Effector memory CD4-positive, alpha-beta T cell (primary cell): ENCODE measurements around the gene MED27.

Source experiments
- DNase-seq, 3 donors: peaks; one replicate each; pipeline ENCODE4 v3.0.0-alpha.2; 2020
- H3K27ac ChIP-seq: 2 replicates; pipeline ENCODE4 v1.7.0; 2013; ENCODE audit warnings: mild to moderate bottlenecking, low read length, moderate library complexity; ENCODE audit not compliant: insufficient read depth, poor library complexity, severe bottlenecking
- H3K27me3 ChIP-seq: replicated peaks from 2 replicates; pipeline ENCODE4 v1.7.0; 2013; ENCODE audit warnings: mild to moderate bottlenecking, low read length; ENCODE audit not compliant: insufficient read depth, control insufficient read depth, poor library complexity, severe bottlenecking
- H3K36me3 ChIP-seq: 2 replicates; pipeline ENCODE4 v1.7.0; 2013; ENCODE audit warnings: mild to moderate bottlenecking, low read length, moderate library complexity; ENCODE audit not compliant: control insufficient read depth, insufficient read depth
- H3K4me1 ChIP-seq: 2 replicates; pipeline ENCODE4 v1.7.0; 2013; ENCODE audit warnings: low read length, mild to moderate bottlenecking; ENCODE audit not compliant: control insufficient read depth, insufficient read depth, poor library complexity, severe bottlenecking
- H3K4me3 ChIP-seq: 2 replicates; pipeline ENCODE4 v1.7.0; 2013; ENCODE audit warnings: low read length, low read depth, mild to moderate bottlenecking; ENCODE audit not compliant: insufficient read depth, poor library complexity, severe bottlenecking
- H3K9me3 ChIP-seq: 2 replicates; pipeline ENCODE4 v1.7.0; 2013; ENCODE audit warnings: mild to moderate bottlenecking, low read length, moderate library complexity; ENCODE audit not compliant: control insufficient read depth

The MED27 gene

GRCh38 chr9:131892162-131892707 is 187.4 kb downstream of the MED27 start:
- Histone ChIP-seq H3K27ac (no peak overlapping the region), H3K4me1 (no peaks in the 10 kb centered on the region), H3K4me3 (no peak overlapping the region), H3K27me3 (no peaks in the 10 kb centered on the region), H3K36me3 (peaks cover 30% of the 10 kb centered on the region), H3K9me3 (no peaks in the 10 kb centered on the region)
- no peak for DNase-seq

- Histone ChIP-seq H3K27me3 (no peaks in the 10 kb centered on the region), H3K9me3 (no peaks in the 10 kb centered on the region), H3K4me1 (no peaks in the 10 kb centered on the region), H3K36me3 (peaks cover 30% of the 10 kb centered on the region), H3K27ac (no peak overlapping the region), H3K4me3 (no peak overlapping the region)
- DNase-seq: no peak
Observed at GRCh38 chr9:131891598-131891997, 188.1 kb downstream of the MED27 start.

DNA sequence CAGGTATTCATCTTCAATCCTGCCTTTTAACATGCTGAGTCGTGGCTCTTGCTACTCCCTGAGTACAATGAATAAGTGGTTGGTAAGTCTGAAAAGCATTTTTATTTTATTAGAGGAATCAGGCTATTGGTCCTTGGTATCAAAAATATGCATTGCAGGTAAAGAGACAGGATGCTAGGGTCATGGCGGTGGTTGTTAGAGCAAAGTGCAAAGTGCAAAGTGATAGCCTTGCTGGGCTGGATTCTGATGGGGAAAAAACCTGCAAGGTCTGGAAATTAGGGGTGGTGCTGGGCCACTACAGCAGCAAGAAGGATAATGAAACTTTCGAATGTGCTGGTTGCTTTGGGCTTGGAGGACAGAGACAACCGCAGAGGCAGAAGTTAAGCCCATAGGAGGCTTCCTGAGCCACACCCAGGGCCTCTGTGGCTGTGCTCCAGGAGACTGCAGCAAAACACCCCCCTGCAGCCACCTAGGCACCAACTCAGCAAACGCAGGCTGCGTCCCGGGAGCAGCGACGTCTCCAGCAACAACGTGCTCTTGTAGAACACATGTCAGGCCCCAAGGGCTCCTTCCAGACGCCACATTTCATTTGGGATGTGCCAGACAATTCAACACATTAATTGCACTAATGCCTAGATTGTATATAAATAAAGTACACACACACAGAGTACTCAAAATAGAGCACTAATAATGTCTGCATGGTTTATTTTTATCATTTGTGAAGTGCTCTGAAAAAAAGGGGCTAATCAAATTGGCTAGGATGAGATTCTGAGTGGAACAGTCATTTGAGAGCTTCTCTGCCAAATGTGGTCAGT is 190.0 kb downstream of the MED27 start:
- H3K36me3 ChIP-seq: peaks cover 30% of the 10 kb centered on the region
- no peak overlapping the region for H3K4me3 ChIP-seq
- no peaks in the 10 kb centered on the region for H3K9me3 ChIP-seq
- no peak for DNase-seq
- no peaks in the 10 kb centered on the region for H3K4me1 ChIP-seq
- no peaks in the 10 kb centered on the region for H3K27me3 ChIP-seq
- no peak overlapping the region for H3K27ac ChIP-seq

- no peak overlapping the region for H3K4me3 ChIP-seq
- H3K27ac ChIP-seq: no peak overlapping the region
- no peaks in the 10 kb centered on the region for H3K27me3 ChIP-seq
- H3K9me3 ChIP-seq: no peaks in the 10 kb centered on the region
- H3K36me3 ChIP-seq: peaks cover 30% of the 10 kb centered on the region
- no peak for DNase-seq
- no peaks in the 10 kb centered on the region for H3K4me1 ChIP-seq
Observed at GRCh38 chr9:131888923-131889322, 190.7 kb downstream of the MED27 start.

DNA sequence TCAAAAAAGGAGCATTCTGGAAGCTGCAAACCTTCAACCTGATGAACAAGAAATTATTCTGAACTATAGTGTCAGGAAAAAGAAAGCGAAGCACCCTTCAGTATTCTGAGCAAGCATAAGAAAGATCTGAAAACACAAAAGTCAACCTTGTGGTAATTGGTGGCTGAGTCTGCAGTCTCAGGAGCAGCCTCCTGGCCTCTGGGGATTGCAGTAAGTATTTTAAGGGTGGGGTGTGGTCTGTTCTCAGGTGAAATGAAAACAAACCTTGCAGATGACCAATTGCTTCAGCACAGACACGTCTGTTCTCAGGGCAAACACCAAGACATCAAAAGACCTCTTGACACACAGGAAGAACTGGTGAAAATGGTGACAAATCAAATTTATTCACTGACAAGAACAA is 192.0 kb downstream of the MED27 start:
- no peak overlapping the region for H3K27ac ChIP-seq

DNA sequence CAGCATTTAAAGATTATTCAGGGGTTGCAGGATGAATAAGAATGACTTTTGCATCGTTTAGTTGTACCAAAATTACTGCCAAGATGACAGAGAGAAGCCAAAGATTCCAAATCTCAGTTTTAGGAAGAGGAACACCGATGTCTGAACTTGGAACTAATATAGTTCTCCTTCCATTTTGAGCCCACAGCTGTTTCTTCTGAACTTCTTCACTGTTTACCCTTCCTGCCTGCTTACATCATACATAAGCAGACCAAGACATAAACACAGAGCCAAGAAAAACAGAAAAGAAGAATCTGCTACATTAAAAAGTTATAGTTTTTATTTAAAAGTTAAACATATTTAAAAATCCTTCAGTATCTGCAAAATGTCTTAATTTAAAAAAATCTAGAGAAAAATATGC is 192.8 kb downstream of the MED27 start:
- no peaks in the 10 kb centered on the region for H3K27me3 ChIP-seq
- H3K4me3 ChIP-seq: no peak overlapping the region
- H3K4me1 ChIP-seq: no peaks in the 10 kb centered on the region
- no peak for DNase-seq
- H3K36me3 ChIP-seq: peaks cover 23% of the 10 kb centered on the region
- H3K9me3 ChIP-seq: no peaks in the 10 kb centered on the region
- no peak overlapping the region for H3K27ac ChIP-seq

More for the DNA sequence above, 192.0 kb downstream of the MED27 start:
- Histone ChIP-seq H3K4me1 (no peaks in the 10 kb centered on the region), H3K9me3 (no peaks in the 10 kb centered on the region), H3K36me3 (peaks cover 29% of the 10 kb centered on the region), H3K27me3 (no peaks in the 10 kb centered on the region), H3K4me3 (no peak overlapping the region)
- DNase-seq: no peak

GRCh38 chr9:131885144-131885609 is 194.5 kb downstream of the MED27 start:
- Histone ChIP-seq H3K4me1 (no peaks in the 10 kb centered on the region), H3K36me3 (peaks cover 7% of the 10 kb centered on the region), H3K4me3 (no peak overlapping the region), H3K27ac (no peak overlapping the region), H3K9me3 (no peaks in the 10 kb centered on the region), H3K27me3 (no peaks in the 10 kb centered on the region)
- no peak for DNase-seq

DNA sequence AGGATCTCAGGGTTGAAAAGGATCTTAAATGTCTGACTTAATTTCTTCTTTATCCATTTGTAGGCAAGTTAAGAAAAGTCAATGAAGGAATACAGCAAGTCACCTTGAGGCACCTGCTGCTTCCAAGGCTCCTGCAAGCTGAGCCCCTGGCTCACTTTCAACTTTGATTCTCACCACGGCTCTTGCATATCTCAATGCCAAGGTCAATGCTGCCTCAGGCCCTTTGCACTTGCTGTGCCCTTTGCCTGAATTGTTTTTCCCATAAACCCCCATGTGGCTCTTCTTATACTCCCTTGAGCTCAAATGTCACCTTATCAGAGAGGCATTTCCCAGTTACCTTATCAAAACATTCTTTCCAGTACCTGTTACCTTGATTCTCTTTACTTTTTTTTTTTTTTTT is 195.4 kb downstream of the MED27 start:
- no peaks in the 10 kb centered on the region for H3K9me3 ChIP-seq
- no peaks in the 10 kb centered on the region for H3K4me1 ChIP-seq
- H3K27me3 ChIP-seq: no peaks in the 10 kb centered on the region
- peaks cover 7% of the 10 kb centered on the region for H3K36me3 ChIP-seq
- DNase-seq: no peak
- no peak overlapping the region for H3K27ac ChIP-seq
- H3K4me3 ChIP-seq: no peak overlapping the region

DNA sequence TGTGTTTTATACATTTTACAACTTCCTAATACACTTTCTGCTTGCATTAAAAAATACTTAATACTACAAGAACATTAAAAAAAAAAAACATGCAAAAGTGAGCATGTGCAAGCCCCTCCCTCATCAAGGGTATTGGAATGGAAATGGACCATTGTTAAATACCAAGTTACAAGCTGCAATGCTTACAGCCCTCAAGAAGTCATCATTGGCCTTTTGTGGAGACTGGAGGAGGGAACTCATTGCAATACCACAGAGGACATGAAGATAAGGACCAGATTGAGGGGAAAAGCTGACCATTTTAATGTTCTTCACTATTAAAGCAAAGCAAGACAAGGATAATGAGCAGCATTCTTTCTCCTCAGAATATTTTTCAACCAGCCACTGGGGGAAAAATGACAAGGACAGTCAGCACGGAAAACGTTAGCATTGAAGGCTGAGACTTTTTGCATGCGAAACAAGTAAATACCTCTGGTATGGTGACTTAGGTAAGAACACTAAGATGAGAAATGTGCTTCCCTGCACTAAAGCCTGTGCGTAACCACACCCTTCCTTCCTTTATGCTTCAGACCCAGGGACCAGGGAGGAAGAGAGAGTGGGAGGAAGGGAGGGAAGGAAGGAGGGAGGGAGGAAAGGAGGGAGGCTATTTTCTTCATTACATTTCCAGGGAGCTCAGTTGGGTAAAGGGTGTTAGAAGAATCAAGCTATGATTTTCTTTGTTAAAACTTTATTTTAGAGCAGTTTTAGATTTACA is 198.7 kb downstream of the MED27 start:
- Histone ChIP-seq H3K27ac (no peak overlapping the region), H3K36me3 (peaks cover 7% of the 10 kb centered on the region), H3K4me3 (no peak overlapping the region), H3K9me3 (no peaks in the 10 kb centered on the region), H3K4me1 (no peaks in the 10 kb centered on the region), H3K27me3 (no peaks in the 10 kb centered on the region)
- DNase-seq: no peak

DNA sequence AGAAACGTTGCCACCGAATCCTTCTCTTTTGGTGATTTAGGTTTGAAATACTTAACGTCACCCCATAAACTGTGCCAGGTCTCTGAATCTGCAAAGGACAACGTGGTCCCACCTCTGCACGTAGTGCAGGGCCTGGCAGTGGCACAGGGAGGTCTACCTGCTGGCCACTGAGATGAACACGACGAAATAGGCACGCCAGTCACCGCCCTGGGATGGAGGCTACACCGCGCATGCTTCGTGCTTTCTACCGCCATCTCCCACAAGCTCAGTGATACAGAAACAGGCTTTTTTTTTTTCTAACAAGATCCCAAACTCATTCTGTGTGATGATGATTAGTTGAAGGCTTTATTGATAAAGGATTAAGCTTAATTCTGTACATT is 199.8 kb downstream of the MED27 start:
- H3K4me3 ChIP-seq: no peak overlapping the region
- H3K4me1 ChIP-seq: no peaks in the 10 kb centered on the region
- H3K36me3 ChIP-seq: peaks cover 7% of the 10 kb centered on the region

More for the DNA sequence above, 199.8 kb downstream of the MED27 start:
- DNase-seq: no peak
- Histone ChIP-seq H3K27me3 (no peaks in the 10 kb centered on the region), H3K9me3 (no peaks in the 10 kb centered on the region), H3K27ac (no peak overlapping the region)
